Mesodermal cell (in vitro differentiated cells): ENCODE measurements around the gene DNASE2B.
"Not testable (repeated sequence)": the region's sequence is repeated elsewhere in the genome, so short reads cannot be mapped to it uniquely, and the experiment has no call there.

Experiments
- H3K27ac ChIP-seq: 2 replicates; pipeline ENCODE4 v1.7.0; 2013; ENCODE audit warnings: mild to moderate bottlenecking, low read depth, low read length, moderate library complexity; ENCODE audit not compliant: severe bottlenecking
- H3K36me3 ChIP-seq: 2 replicates; pipeline ENCODE4 v1.7.1; 2013; ENCODE audit warnings: mild to moderate bottlenecking, low read length, moderate library complexity; ENCODE audit not compliant: control insufficient read depth, insufficient read depth
- H3K4me1 ChIP-seq: one replicate; pipeline ENCODE4 v1.7.1; 2013; ENCODE audit warnings: mild to moderate bottlenecking, low read length; ENCODE audit not compliant: insufficient read depth, control insufficient read depth, poor library complexity, severe bottlenecking
- H3K4me3 ChIP-seq: 2 replicates; pipeline ENCODE4 v1.7.0; 2013; ENCODE audit warnings: low read length, control low read depth, mild to moderate bottlenecking; ENCODE audit not compliant: insufficient read depth, poor library complexity, severe bottlenecking; ENCODE audit errors: extremely low read depth
- H3K9me3 ChIP-seq: 2 replicates; pipeline ENCODE4 v1.7.1; 2013; ENCODE audit warnings: mild to moderate bottlenecking, low read length, moderate library complexity; ENCODE audit not compliant: control insufficient read depth
- WGBS, 2 experiments: methylation state at CpG; one replicate each; pipeline ENCODE4 v1.1.5; 2013; ENCODE audit warnings: missing lambda C conversion rate in 2 of 2; ENCODE audit not compliant: insufficient coverage in 2 of 2; 5-methylcytosine and 5-hydroxymethylcytosine counted together

DNASE2B gene

DNA sequence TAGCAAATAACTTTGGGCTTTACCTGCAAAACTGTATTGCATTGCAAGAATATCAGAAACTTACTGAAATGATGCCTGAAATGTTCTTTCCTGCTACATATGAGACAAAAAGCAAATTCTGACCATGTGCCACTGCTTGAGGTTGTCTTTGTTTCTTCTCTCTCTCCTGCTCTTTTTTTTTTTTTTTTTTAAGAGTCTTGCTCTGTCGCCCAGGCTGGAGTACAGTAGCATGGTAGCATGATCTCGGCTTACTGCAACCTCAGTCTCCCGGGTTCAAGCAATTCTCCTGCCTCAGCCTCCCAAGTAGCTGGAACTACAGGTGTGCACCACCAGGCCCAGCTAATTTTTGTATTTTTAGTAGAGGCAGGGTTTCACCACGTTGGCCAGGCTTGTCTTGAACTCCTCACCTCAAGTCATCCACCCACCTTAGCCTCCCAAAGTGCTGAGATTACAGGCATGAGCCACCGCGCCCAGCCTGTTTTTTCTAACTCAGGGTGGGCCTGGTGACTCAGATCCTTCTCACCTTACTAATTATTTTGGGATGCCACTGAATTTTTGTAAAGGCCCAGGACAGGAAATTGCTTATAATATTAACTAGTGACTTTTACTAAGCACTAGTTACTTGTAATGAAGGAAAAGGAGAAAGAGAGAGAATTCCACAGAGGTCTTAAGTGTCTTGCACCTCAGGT is 35.9 kb downstream of the DNASE2B start:
- Histone ChIP-seq H3K4me1 (peaks cover 2% of the 10 kb centered on the region), H3K27ac (no peak overlapping the region), H3K9me3 (peaks cover 11% of the 10 kb centered on the region), H3K4me3 (no peak overlapping the region), H3K36me3 (no peaks in the 10 kb centered on the region)
- 45 to 79% methylated on average over 4 to 5 of the region's 6 CpGs for WGBS, 2 experiments

DNA sequence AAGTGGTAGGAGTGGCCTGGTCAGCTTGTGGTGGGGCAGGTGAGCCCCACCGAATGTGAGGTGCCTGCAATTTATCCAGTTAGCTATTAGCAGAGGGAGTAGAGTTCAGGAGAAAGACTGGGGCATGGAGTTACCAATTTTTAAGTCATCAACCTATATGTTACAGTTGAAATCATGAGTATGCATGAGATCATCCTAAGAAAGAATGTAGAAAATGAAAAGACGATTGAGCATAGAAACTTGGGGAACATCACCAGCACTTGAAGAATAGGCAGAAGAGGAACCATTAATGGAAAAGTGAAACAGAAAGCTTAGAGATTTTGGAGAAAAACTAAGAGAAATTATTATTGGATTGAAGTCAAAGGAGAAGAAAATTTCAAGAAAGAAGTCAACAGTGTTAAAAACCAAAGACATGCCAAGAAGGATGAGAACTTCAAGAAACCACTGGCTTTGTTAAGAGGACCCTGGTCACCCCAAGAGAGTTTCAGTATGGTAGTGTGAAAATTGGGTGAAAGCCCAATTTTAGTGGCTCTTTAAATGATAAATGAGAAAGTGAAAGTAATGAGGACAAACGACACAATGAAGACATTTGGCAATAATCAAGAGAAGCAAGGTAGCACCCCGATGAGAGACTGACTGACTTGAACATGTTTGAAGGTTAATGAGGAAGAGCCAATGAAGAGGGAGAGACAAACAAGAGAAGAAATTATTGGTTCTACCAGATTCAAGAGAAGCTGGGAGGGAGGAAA is 36.7 kb downstream of the DNASE2B start:
- Histone ChIP-seq H3K9me3 (peaks cover 11% of the 10 kb centered on the region), H3K36me3 (no peaks in the 10 kb centered on the region), H3K4me1 (peaks cover 2% of the 10 kb centered on the region), H3K27ac (no peak overlapping the region), H3K4me3 (no peak overlapping the region)
- WGBS, 2 experiments: 30 to 33% methylated on average over 3 of the region's 4 CpGs

DNA sequence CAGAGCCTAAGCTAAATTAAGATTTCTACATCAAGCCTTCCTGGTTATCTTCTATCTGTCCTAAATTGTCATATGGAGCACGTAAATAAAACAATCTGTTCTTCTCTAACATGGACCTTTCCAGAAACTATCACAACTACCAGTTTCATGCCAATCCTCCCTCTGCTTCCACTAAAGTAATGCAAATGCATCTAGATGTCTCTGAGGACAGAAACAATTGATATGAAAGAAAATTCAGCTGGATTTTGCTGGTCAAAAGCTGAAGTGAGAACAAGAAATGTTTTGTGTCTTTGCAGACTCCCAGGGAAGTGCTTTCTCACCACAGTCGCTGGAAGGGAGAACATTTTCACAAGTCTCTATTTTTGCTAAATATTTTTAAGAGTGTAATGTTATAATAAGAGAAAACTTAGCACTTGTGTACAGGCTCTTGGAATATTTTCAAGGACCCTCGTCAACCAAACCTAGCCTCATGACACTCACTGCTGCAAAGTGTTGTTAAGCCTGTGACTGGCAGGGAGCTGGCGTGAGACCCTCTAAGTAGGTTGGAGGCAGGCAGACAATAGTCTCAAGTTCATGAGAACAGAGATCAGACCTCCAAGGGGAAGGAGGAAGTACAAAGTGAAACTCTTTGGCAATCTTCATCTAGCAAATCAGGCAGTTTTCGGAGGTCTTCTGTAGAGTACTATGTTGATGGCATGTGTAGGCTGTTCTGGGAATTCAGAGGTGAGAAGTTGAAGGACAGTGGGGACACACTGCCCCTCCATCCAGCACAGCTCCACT is 38.8 kb downstream of the DNASE2B start:
- no peaks in the 10 kb centered on the region for H3K36me3 ChIP-seq
- no peaks in the 10 kb centered on the region for H3K9me3 ChIP-seq
- 85 to 96% methylated on average over 2 to 3 of the region's 5 CpGs for WGBS, 2 experiments
- no peak overlapping the region for H3K27ac ChIP-seq
- peaks cover 2% of the 10 kb centered on the region for H3K4me1 ChIP-seq
- no peak overlapping the region for H3K4me3 ChIP-seq

DNA sequence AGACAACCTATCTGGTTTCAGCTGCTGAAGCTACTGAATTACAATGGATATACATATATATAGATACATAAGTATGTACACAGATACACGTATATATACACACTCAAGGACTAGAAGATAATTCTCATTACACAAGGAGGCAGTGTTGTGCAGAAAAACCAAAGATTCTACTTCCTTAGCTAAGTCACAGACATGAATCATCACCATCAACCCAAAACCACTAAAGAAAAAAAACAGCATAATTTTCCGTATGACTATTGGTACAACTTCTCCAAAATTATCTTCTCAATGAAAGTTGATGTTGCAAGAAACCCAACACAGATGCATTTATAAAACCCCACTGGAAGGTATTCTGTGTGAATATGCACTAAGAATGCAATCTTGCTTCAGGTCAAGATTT is 44.0 kb downstream of the DNASE2B start:
- WGBS, 2 experiments: no CpG with 5 or more reads among the region's 2 CpGs
- no peak overlapping the region for H3K4me3 ChIP-seq
- no peaks in the 10 kb centered on the region for H3K4me1 ChIP-seq
- H3K9me3 ChIP-seq: no peaks in the 10 kb centered on the region
- no peak overlapping the region for H3K27ac ChIP-seq
- no peaks in the 10 kb centered on the region for H3K36me3 ChIP-seq

DNA sequence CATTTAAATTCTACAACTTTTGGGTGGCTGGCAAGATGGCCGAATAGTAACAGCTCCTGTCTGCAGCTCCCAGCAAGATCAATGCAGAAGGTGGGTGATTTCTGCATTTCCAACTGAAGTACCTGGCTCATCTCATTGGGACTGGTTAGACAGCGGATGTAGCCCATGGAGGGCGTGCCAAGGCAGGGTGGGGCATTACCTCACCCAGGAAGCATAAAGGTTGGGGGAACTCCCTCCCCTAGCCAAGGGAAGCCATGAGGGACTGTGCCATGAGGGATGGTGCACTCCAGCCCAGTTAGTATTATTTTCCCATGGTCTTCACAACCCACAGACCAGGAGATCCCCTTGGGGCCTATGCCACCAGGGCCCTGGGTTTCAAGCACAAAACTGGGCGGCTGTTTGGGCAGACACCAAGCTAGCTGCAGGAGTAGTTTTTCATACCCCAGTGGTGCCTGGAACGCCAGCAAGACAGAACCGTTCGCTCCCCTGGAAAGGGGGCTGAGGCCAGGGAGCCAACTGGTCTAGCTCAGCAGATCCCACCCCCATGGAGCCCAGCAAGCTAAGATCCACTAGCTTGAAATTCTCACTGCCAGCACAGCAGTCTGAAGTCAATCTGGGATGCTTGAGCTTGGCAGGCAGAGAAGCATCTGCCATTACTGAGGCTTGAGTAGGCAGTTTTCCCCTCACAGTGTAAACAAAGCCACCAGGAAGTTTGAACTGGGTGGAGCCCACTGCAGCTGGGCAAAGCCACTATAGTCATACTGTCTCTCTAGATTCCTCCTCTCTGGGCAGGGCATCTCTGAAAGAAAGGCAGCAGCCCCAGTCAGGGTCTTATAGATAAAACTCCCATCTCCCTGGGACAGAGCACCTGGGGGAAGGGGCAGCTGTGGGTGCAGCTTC is 44.7 kb downstream of the DNASE2B start:
- not testable (repeated sequence) for H3K9me3 ChIP-seq, H3K36me3 ChIP-seq, H3K4me1 ChIP-seq, H3K4me3 ChIP-seq, H3K27ac ChIP-seq
- WGBS, 2 experiments: 82 to 96% methylated on average over 4 to 5 of the region's 7 CpGs

DNA sequence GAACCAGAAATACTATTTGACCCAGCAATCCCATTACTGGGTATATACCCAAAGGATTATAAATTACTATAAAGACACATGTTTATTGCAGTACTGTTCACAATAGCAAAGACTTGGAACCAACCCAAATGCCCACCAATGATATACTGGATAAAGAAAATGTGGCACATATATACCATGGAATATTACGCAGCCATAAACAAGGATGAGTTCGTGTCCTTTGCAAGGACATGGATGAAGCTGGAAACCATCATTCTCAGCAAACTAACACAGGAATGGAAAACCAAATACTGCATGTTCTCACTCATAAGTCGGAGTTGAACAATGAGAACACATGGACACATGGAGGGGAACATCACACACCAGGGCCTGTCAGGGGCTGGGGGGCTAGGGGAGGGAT is 50.4 kb downstream of the DNASE2B start:
- H3K4me3 ChIP-seq, H3K4me1 ChIP-seq, H3K27ac ChIP-seq, H3K9me3 ChIP-seq, H3K36me3 ChIP-seq: not testable (repeated sequence)
- WGBS, 2 experiments: 83 to 100% methylated on average over 1 to 2 of the region's 3 CpGs

DNA sequence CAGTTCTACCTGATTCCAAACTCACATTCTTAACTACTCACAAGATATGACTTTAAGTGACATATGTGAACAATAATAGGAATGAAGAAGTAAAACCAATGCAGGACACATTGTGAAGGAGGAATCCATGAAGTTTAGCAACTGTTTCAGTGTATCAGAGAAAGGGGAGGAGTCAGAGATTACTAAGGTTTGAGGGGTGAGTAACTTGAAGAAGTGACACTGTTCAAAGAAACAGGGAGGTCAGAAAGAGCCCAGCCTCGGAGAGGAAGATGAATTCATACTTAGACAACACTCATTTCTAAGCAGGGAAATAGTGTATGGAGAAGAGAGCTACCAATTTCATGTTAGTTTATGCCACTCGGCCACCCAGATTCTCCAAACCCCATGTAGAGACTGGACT is 52.6 kb downstream of the DNASE2B start:
- H3K36me3 ChIP-seq: no peaks in the 10 kb centered on the region
- no peak overlapping the region for H3K4me3 ChIP-seq
- no peak overlapping the region for H3K27ac ChIP-seq
- no CpG with 5 or more reads among the region's 2 CpGs for WGBS, 2 experiments
- no peaks in the 10 kb centered on the region for H3K4me1 ChIP-seq
- no peaks in the 10 kb centered on the region for H3K9me3 ChIP-seq

DNA sequence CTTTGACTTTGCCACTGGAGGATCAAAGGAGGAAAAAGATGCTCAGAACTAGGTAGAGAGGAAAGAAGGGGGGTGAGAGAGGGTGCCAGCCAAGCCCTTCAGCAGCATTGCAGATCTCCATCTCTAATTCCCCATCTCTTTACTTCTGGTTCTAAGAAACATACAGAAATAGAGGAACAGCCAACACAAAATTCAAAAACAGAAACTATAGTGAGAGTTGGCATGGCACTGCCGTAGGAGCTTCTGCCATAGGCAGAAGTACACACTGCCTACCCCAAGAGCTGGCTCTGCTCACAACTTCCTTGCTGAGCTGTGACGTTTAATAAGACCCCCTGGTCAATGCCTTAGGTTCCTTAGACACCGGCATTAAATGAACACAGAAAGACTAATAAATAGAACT is 54.2 kb downstream of the DNASE2B start:
- no peaks in the 10 kb centered on the region for H3K36me3 ChIP-seq
- no peaks in the 10 kb centered on the region for H3K9me3 ChIP-seq
- no peaks in the 10 kb centered on the region for H3K4me1 ChIP-seq
- H3K27ac ChIP-seq: no peak overlapping the region
- WGBS, 2 experiments: 36 to 67% methylated on average over 1 to 2 of the region's 3 CpGs
- no peak overlapping the region for H3K4me3 ChIP-seq

DNA sequence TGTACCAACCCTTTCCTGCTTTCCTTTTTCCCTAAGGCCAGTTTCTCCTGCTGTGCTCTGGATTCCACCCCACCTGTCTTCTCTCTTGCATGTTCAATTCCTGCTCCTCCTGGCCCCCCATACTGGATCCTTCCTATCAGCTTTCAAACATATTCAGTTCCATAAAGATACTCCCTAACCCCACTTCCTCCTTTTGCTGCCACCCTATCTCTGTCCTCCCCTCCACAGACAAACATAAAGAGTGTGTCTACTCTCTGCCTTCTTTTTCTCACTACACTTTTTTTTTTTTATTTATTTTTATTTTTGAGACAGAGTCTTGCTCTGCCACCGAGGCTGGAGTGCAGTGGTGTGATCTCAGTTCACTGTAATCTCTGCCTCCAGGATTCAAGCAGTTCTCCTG is 63.8 kb downstream of the DNASE2B start:
- H3K4me3 ChIP-seq: no peak overlapping the region
- WGBS, 2 experiments: 67% methylated on average over 1 of the region's 1 CpG; no CpG with 5 or more reads in 1 of the 2 experiments

More for the DNA sequence above, 63.8 kb downstream of the DNASE2B start:
- Histone ChIP-seq H3K36me3 (no peaks in the 10 kb centered on the region), H3K27ac (no peak overlapping the region), H3K4me1 (no peaks in the 10 kb centered on the region), H3K9me3 (no peaks in the 10 kb centered on the region)
